HepG2 (cell line): ENCODE data around the gene KLHL30. TPM values are rescaled to one million over a fixed set of nuclear protein-coding genes. Genes with fewer than 3 reads are reported as not detected.

Experiments
- HOXA3 ChIP-seq: sonication (generic); formaldehyde crosslinking; IDR thresholded peaks from 2 replicates; pipeline ENCODE4 v1.5.0; 2020; ENCODE audit warnings: missing genetic modification reagents
- KLF13 ChIP-seq: sonication (generic); formaldehyde crosslinking; IDR thresholded peaks from 2 replicates; pipeline ENCODE4 v1.4.0; 2020; ENCODE audit warnings: mild to moderate bottlenecking, missing genetic modification reagents
- NFIC ChIP-seq: IDR thresholded peaks from 2 replicates; pipeline ENCODE4 v1.6.1; 2012; ENCODE audit warnings: mild to moderate bottlenecking, low read length, inconsistent platforms
- NR0B2 ChIP-seq: sonication (generic); formaldehyde crosslinking; IDR thresholded peaks from 2 replicates; pipeline ENCODE4 v1.4.0; 2020; ENCODE audit warnings: mild to moderate bottlenecking, missing genetic modification reagents
- RBFOX2 ChIP-seq: fragments of 200-400 bp; formaldehyde crosslinking; IDR thresholded peaks from 2 replicates; pipeline ENCODE4 v1.6.1; 2017; ENCODE audit warnings: low read depth, mild to moderate bottlenecking, low read length
- STAT6 ChIP-seq: sonication (generic); formaldehyde crosslinking; IDR thresholded peaks from 2 replicates; pipeline ENCODE4 v1.4.0; 2020; ENCODE audit warnings: missing genetic modification reagents, mild to moderate bottlenecking, borderline replicate concordance
- ZBTB40 ChIP-seq, 2 experiments: fragments of 450-650 bp in 1 of 2; sonication (generic) in 1 of 2; formaldehyde crosslinking in 1 of 2; IDR thresholded peaks; 2 replicates each; pipeline versions ENCODE4 v1.6.1 to v1.8.0; 2016 to 2022; ENCODE audit warnings: antibody characterized with exemption in 1 of 2, mild to moderate bottlenecking in 1 of 2, missing genetic modification reagents in 1 of 2
- polyA plus RNA-seq, 8 experiments: library from polyadenylated mRNA; depleted of rRNA in 3 of 8; stranded (reverse) in 7 of 8; unstranded in 1 of 8; fragments of >200 nt; fragmentation: Illumina TruSeq in 4 of 8; extraction: Trizol in 4 of 8; gene quantifications; 2 replicates each; pipeline versions ENCODE4 v1.2.1 to v1.2.3, GENCODE V29; 2011 to 2016; ENCODE audit warnings: low read depth in 4 of 8, missing spikeins in 1 of 8, mixed read lengths in 1 of 8; ENCODE audit not compliant: insufficient read depth in 1 of 8
- total RNA-seq, 5 experiments: library from RNA; depleted of rRNA; stranded (reverse); fragments of >200 nt; fragmentation: Illumina TruSeq; extraction: Trizol; gene quantifications; 2 replicates each; pipeline ENCODE4 v1.2.3, GENCODE V29; 2016; ENCODE audit warnings: low read depth in 1 of 5
- TF ChIP-seq, protein P1 (sequence below): sonication (generic); formaldehyde crosslinking; IDR thresholded peaks from 2 replicates; pipeline ENCODE4 v1.4.0; 2020; ENCODE audit warnings: mild to moderate bottlenecking, missing genetic modification reagents, borderline replicate concordance

The KLHL30 gene
- total and polyA plus RNA-seq, 2 of the 13 experiments (the other 11 are each of a cell fraction or from before 2014, with no cell fraction given): 0.05 TPM; not detected in 1

GRCh38 chr2:238106698-238107524 lies 31.6 kb upstream of the KLHL30 start (continued):
- TF ChIP-seq, protein P1, sequence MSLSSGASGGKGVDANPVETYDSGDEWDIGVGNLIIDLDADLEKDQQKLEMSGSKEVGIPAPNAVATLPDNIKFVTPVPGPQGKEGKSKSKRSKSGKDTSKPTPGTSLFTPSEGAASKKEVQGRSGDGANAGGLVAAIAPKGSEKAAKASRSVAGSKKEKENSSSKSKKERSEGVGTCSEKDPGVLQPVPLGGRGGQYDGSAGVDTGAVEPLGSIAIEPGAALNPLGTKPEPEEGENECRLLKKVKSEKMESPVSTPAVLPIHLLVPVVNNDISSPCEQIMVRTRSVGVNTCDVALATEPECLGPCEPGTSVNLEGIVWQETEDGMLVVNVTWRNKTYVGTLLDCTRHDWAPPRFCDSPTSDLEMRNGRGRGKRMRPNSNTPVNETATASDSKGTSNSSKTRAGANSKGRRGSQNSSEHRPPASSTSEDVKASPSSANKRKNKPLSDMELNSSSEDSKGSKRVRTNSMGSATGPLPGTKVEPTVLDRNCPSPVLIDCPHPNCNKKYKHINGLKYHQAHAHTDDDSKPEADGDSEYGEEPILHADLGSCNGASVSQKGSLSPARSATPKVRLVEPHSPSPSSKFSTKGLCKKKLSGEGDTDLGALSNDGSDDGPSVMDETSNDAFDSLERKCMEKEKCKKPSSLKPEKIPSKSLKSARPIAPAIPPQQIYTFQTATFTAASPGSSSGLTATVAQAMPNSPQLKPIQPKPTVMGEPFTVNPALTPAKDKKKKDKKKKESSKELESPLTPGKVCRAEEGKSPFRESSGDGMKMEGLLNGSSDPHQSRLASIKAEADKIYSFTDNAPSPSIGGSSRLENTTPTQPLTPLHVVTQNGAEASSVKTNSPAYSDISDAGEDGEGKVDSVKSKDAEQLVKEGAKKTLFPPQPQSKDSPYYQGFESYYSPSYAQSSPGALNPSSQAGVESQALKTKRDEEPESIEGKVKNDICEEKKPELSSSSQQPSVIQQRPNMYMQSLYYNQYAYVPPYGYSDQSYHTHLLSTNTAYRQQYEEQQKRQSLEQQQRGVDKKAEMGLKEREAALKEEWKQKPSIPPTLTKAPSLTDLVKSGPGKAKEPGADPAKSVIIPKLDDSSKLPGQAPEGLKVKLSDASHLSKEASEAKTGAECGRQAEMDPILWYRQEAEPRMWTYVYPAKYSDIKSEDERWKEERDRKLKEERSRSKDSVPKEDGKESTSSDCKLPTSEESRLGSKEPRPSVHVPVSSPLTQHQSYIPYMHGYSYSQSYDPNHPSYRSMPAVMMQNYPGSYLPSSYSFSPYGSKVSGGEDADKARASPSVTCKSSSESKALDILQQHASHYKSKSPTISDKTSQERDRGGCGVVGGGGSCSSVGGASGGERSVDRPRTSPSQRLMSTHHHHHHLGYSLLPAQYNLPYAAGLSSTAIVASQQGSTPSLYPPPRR (CRISPR knock-in tag): 0 out of 2 replicates have a peak, but pooled peaks have one; percentile 8
- no peak; the same call in 1 of the 2 replicates for TF ChIP-seq HOXA3
- TF ChIP-seq RBFOX2: no peak
- TF ChIP-seq KLF13 (CRISPR knock-in tag): 0 out of 2 replicates have a peak, but pooled peaks have one; percentile 40
- TF ChIP-seq NR0B2 (CRISPR knock-in tag): peak; percentile 27; the same call in 1 of the 2 replicates
- TF ChIP-seq STAT6: no peak
- no peak for TF ChIP-seq NFIC
- no peak for TF ChIP-seq ZBTB40 (IDR thresholded peaks at IDR 0.05)
- TF ChIP-seq ZBTB40 (CRISPR knock-in tag; IDR thresholded peaks at IDR 0.05): no peak
